ENCODE data around the gene HIP1. TPM values are rescaled to one million over a fixed set of nuclear protein-coding genes. Genes with fewer than 3 reads are reported as not detected.

Gene HIP1
- total RNA-seq, 1 experiment from 2014 or later = 43.3 TPM

GRCh38 chr7:75721426-75721825 lies 17.3 kb downstream of the HIP1 start:
- Histone ChIP-seq H3K36me3 (ENCODE audit: control insufficient read depth, insufficient read depth, low read length) (no peaks in the 10 kb centered on the region), H3K27me3 (ENCODE audit: control insufficient read depth, insufficient read depth, low read length) (no peaks in the 10 kb centered on the region), H3K9me3 (ENCODE audit: control insufficient read depth, insufficient read depth, low read depth, low read length) (no peaks in the 10 kb centered on the region), H3K27ac (ENCODE audit: low read length) (no peak overlapping the region), H3K4me1 (ENCODE audit: control insufficient read depth, insufficient read depth, low read length) (peaks cover 4% of the 10 kb centered on the region; the same call in 1 of the 2 replicates), H3K4me3 (ENCODE audit: low read depth in 2 of 2, low read length in 2 of 2) (no peak overlapping the region)
- TF ChIP-seq REST (IDR thresholded peaks at IDR 0.05; ENCODE audit: insufficient read depth in 1 of 2, low read depth in 2 of 2, low read length in 1 of 2) (no peak), TCF7L2 (IDR thresholded peaks at IDR 0.05; ENCODE audit: low read depth, low read length) (no peak), SIN3A (IDR thresholded peaks at IDR 0.05; ENCODE audit: borderline replicate concordance, insufficient read depth, low read depth, low read length) (no peak)
- in situ Hi-C loops (cut with HindIII; ENCODE audit: low pct_unique_long_range_greater_than_20kb, low sequenced_read_pairs) (no loop called here), intact Hi-C loops (cut with micrococcal nuclease; ENCODE audit: unreplicated experiment) (no loop called here)
- ATAC-seq (no peak), DNase-seq (ENCODE audit: low read depth, low spot score) (no peak)
- ChIA-PET POLR2A (no interaction called here), CTCF (no interaction called here)
- BruUV-seq (replicated peaks) = no TSS peak

- in situ Hi-C loops (cut with HindIII; ENCODE audit: low pct_unique_long_range_greater_than_20kb, low sequenced_read_pairs) (no loop called here), intact Hi-C loops (cut with micrococcal nuclease; ENCODE audit: unreplicated experiment) (no loop called here)
- ChIA-PET POLR2A (interaction anchor here (0.6 kb wide), 1 partner anchor 37 kb away, joined by 3 read pairs; no protein-coding TSS in a partner anchor), CTCF (no interaction called here)
- peaks cover 4% of the 10 kb centered on the region; the same call in 1 of the 2 replicates for H3K4me1 ChIP-seq (ENCODE audit: control insufficient read depth, insufficient read depth, low read length)
- ATAC-seq (no peak), DNase-seq (ENCODE audit: low read depth, low spot score) (no peak)
- BruUV-seq (replicated peaks) = no TSS peak
- H3K9me3 ChIP-seq (ENCODE audit: control insufficient read depth, insufficient read depth, low read depth, low read length) = no peaks in the 10 kb centered on the region
- no peak overlapping the region for H3K27ac ChIP-seq (ENCODE audit: low read length)
- TF ChIP-seq TCF7L2 (IDR thresholded peaks at IDR 0.05; ENCODE audit: low read depth, low read length) = no peak
- TF ChIP-seq POLR2AphosphoS5 (IDR thresholded peaks at IDR 0.05; ENCODE audit: low read depth, low read length) = no peak
- TF ChIP-seq REST (IDR thresholded peaks at IDR 0.05; ENCODE audit: insufficient read depth in 1 of 2, low read depth in 2 of 2, low read length in 1 of 2) = no peak
- no peak for TF ChIP-seq CTCF (IDR thresholded peaks at IDR 0.05)
- TF ChIP-seq SIN3A (IDR thresholded peaks at IDR 0.05; ENCODE audit: borderline replicate concordance, insufficient read depth, low read depth, low read length) = no peak
- H3K36me3 ChIP-seq (ENCODE audit: control insufficient read depth, insufficient read depth, low read length) = no peaks in the 10 kb centered on the region
- no peak overlapping the region for H3K4me3 ChIP-seq (ENCODE audit: low read depth in 2 of 2, low read length in 2 of 2)
- no peaks in the 10 kb centered on the region for H3K27me3 ChIP-seq (ENCODE audit: control insufficient read depth, insufficient read depth, low read length)
Observed at GRCh38 chr7:75719626-75720025, 19.1 kb downstream of the HIP1 start.
